ENCODE measurements around the gene GALNS. TPM values are rescaled to one million over a fixed set of nuclear protein-coding genes. Genes with fewer than 3 reads are reported as not detected.
A peak's percentile ranks its signal among the peaks of the same experiment; 100 is the strongest.

Gene GALNS
- total RNA-seq, 2 donors from 2014 or later, result 17.1 to 19.0 TPM

DNA sequence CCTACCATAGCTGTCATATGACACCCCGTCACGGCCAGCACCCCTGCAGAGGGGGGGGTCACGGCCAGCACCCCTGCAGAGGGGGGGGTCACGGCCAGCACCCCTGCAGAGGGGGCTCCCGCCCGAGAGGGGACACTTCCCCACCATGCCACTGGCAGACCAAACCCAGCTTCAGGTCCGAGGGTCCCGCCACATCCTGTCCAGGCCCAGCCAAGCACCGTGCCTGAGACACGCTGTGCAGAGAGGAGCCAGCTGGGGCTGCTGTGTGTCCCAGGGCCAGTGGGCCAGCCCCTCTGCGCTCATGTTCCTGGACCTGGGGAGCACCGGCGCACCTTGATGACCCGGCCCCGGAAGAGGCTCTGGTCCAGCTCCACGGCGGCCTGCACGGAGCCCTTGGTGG lies 7.8 kb upstream of the GALNS start:
- ATAC-seq (no peak), DNase-seq (no peak)
- intact Hi-C loops (cut with DNase I), result no loop called here

DNA sequence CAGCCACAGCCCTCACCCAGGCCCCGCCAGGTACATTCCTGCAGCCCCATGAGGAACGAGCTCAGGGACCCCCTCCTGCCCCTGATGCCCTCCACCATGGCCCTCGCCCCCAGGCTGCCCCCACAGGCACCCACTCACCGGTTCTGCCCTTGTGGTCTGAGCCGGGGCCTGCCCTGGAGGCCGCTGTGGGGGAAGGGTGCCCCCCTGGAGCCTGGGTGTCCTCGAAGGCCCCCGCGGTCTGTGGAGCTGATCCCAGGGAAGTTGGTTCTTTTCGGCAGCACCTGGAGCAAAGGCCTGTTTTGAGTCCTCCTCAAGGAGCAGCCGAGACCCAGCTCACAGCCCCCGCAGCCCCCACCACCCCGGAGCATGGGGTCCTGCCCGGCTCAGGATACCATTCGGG lies 7.4 kb upstream of the GALNS start:
- DNase-seq (no peak), ATAC-seq (no peak)
- intact Hi-C loops (cut with DNase I), result no loop called here

DNA sequence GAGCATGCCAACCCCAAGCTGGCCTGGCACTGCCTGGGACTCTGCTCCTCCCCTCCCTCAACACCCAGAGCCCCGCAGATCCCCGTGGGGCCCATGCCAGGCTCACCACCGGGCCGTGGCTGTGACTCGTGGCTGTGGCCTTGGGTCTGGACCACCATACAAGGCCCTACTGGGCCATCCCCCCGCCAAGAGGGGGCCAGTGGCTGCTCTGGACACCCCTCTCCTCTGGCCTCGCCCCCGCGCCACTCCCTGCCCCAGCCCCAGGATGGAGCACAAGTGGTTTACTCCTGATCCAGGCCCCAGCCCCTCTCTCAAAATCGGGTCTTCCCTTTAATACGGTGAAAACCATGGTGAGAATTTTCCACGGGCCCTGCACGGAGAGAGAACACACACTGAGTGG lies 6.7 kb upstream of the GALNS start:
- intact Hi-C loops (cut with DNase I), result no loop called here

DNA sequence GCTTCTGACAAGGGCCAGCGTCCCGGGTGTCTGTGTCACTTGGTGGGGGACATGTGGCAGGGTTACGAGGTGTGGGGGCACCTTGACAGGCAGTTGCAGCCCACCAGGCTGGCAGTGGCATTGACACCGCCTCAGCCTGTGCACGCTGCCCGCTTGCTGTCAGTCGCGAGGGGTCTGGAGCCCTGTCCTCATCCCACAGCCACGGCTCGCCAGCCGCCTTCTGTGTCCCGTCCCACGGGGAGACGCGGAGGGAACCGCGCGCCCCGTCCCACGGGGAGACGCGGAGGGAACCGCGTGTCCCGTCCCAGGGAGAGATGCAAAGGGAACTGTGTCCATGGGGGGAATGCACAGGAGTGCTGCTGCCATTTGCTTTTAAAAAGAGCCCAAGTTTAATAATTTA lies 6.2 kb upstream of the GALNS start:
- intact Hi-C loops (cut with DNase I), result no loop called here
- no peak for ATAC-seq
- no peak for DNase-seq

More for the DNA sequence above, 6.7 kb upstream of the GALNS start:
- DNase-seq (no peak), ATAC-seq (no peak)

DNA sequence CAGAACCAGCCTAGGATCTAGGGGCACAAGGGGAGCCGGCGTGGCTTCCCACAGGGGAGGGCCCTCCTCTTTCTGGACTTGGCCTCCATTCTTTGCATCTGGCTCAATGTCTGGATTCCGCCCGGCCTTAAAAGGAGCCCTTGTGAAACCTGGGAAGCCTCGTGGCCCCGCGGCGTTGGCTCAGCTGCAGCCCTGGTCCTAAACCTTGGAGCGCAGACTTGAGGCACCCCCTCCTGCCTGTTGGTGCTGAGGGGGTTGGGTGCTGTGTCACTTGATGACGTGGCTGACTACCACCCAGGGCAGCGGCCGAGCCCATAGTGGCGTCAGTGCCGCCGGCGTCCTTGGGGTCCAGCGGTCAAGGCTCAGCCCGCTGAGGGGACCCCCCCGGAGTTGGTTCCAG lies 4.6 kb upstream of the GALNS start:
- DNase-seq, result no peak
- ATAC-seq, result no peak
- intact Hi-C loops (cut with DNase I), result no loop called here

DNA sequence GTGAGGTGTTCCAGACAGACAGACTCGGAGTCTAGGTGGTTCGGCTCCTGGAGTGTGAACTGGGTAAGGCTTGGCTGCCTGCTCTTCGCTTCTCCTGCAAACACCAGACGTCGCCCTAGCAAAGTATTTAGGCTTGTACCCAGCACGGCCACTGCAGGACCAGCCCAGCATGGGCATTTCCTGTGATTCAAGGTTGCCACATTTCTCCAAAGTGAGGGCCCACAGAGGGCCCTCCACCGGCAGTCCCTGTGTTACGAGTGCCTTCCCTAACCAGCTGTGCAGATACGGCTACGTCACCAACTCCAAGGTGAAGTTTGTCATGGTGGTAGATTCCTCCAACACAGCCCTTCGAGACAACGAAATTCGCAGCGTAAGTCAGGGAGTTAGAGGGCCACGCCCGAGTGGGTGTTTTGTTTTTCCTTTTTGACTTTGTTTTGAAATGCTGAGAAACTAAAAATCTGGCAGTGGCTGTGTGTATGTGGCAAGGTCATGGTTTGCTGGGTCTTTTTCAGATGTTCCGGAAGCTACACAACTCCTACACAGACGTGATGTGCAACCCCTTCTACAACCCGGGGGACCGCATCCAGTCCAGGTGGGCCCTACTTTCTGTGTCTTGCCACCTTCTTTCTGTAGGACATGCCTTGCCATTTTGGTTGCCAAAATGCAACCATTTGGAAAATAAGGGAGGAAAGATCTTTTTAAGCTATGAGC lies 2.8 kb upstream of the GALNS start:
- intact Hi-C loops (cut with DNase I), result no loop called here
- DNase-seq (no peak), ATAC-seq (no peak)

DNA sequence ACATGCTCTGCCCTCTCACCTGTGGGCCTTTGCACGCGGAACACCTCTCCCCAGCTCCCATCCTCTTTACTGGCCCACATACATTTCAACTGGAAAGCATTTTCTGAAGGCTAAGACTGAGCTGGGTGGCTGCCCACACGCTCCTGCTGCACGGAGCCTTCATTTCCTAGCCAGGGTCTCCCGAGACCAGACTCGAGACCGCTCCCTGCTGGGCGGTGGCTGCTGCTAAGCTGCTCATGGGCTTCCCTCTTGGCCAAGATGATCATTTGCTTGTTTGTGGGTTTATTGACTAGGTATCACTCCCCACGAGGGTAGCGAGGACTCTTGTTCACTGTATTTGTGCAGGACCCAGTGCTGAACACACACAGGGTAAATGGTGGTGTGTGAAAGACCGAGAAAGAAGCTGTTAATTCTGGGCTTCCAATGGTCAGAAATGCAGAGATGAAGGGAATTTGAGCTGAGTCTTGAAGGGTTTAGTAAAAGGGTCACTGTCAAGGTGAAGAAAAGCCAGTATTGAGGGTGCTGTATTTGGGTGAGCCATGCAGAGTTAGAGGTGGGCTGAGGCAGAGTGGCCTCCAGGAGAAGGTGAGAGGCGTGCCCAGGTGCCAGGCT lies 1.1 kb upstream of the GALNS start:
- DNase-seq, result peak; percentile 79
- peak; percentile 69 to 79 for ATAC-seq
- intact Hi-C loops (cut with DNase I), result no loop called here

DNA sequence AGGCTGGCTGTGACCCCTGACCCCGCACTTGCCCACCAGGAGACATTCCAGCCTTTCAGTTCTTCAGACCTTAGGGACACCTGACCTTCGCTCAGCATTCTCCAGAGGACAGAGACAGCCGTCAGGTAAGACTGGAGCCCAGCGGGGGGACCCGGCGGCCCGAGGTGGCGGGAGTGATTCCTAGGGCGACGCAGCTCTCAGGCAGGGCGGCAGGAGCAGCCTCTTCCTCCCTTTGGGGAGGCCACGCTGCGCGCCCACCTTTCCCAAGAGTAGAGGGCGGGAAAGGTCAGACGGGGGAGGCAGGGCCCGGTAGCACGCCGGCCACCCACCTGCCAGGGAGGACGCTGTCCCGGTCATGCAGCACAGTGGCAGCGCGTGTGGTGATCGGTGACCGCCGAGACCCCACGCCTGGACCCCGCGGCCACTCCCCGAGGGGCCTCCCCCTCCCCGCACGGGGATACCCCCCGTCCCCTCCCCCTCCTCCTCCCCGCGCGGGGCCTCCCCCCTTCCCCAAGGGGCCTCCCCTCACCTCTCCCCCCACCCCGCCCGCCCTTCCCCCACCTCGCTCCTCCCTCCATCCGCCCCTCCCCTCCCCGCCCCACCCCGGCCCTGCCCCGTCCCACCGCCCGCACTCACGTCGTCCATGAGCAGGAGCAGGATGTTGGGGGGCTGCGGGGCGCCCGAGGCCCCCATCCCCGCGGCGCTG lies 472 bp downstream of the GALNS start:
- peak; percentile 44 to 60 for ATAC-seq
- DNase-seq, result no peak
- intact Hi-C loops (cut with DNase I), result no loop called here

DNA sequence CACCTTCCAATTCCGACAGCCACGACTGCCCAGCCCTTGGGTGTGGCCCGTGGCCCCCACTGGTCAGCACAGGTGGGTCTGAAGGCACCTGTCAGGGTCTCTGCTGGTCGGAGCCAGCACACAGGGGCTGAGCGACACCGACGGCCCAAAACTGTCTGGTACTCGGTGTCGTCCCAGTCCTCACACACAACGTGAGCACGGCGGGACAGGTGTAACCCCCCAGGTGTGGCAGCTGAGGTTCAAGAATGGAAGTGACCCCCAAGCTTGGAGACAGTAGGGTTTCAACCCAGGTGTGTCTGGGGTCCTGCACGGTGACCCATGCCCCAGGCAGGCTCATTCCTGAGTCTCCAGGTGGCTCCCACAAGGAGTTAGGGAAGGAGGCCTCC lies 1.0 kb downstream of the GALNS start:
- ATAC-seq (no peak), DNase-seq (no peak)
- intact Hi-C loops (cut with DNase I), result no loop called here

DNA sequence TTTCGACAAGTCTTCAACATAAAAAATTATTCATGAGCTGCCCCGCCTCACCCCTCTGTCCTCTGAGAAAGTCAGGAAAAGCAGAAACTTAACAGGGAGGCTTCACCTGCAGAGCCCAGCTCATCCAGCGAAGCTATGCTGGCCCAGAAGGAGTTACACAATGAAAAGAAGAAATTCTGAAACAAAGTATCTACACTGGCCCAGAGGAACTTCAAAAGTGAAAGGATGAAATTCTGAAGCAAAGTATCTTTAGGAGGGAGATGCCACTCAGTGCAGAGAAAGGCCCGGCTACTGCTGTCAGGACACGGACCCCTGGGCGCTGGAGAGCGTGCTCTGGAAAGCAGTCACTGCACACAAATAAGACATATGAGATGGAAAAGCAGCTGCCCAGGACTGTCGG lies 1.6 kb downstream of the GALNS start:
- DNase-seq, result no peak
- ATAC-seq, result no peak
- intact Hi-C loops (cut with DNase I), result no loop called here

DNA sequence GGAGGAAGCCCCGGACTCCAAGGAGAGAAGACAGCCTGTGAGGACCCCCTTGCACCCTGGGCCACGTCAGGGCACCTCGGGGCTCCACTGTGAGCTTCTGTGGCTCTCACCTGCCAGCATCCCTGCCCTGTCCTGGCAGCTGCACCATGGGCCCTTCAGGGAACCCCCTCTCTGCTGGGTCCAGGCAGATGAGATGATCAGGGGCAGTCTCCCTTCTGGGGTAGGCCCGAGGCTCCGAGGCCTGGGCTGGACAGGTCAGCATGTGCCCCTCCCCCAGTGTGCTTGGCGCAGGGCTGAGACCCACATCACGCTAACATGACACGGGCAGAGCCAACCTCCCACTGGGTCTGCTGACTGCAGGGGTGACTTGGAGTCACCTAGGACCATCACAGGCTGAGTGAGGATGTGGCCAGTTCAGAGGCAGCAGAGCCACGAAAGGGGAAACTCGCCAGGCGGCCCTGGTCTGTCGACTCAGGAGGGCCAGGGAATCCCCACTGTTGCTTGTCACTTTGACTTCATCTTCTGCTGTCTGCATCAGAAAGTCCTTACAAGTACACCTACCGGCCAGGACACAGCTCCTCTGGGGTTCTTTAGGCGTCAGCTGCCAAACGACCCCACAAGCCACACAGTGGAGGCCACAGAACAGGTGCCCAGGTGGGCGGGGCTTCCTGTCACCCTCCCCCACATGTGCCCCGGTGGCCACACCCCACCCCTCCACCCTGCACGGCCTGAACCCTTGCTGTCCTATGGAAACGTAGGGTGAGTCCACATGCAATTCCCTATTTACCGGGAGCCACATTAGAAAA lies 2.2 kb downstream of the GALNS start:
- intact Hi-C loops (cut with DNase I), result no loop called here
- ATAC-seq (no peak), DNase-seq (no peak)

DNA sequence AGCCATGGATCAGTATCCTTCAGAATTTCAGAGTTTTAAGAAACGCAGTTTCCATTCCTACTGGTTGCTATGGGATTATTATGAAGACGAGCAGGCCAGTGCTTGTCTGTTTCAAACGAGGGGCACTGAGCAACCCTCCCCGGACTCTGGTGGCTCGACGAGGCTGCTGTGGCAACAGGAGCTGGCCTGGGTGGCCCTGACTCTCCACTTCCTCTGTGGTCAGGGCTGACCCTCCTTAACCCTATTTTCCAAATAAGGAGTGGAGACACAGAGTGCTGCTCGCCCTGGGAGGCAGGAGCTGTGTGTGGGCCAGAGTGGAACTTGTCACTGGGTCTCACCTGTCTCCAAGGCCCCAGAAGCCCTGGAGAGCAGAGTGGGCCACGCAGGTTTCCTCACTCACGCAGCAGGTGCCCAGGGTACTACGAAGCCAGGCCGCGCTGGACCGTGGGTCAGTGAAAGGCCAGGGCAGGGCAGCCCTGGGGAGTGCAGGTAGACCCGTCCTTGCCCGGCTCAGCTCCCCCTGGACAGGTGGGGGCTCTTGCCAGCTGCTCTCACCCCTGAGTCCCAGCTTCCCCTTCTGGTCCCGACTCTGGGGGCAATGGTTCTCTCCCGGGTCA lies 3.3 kb downstream of the GALNS start:
- ATAC-seq (no peak), DNase-seq (no peak)
- intact Hi-C loops (cut with DNase I), result no loop called here

DNA sequence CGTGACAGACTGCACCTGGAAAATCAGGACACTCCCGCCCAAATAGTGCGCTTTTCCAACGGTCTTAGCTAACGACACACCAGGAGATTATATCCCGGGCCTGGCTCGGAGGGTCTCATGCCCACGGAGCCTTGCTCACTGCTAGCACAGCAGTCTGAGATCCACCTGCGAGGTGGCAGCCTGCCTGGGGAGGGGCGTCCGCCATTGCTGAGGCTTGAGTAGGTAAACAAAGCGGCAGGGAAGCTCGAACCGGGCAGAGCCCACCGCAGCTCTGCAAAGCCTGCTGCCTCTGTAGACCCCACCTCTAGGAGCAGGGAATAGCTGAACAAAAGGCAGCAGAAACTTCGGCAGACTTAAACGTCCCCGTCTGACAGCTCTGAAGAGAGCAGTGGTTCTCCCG lies 5.1 kb downstream of the GALNS start:
- intact Hi-C loops (cut with DNase I), result no loop called here

DNA sequence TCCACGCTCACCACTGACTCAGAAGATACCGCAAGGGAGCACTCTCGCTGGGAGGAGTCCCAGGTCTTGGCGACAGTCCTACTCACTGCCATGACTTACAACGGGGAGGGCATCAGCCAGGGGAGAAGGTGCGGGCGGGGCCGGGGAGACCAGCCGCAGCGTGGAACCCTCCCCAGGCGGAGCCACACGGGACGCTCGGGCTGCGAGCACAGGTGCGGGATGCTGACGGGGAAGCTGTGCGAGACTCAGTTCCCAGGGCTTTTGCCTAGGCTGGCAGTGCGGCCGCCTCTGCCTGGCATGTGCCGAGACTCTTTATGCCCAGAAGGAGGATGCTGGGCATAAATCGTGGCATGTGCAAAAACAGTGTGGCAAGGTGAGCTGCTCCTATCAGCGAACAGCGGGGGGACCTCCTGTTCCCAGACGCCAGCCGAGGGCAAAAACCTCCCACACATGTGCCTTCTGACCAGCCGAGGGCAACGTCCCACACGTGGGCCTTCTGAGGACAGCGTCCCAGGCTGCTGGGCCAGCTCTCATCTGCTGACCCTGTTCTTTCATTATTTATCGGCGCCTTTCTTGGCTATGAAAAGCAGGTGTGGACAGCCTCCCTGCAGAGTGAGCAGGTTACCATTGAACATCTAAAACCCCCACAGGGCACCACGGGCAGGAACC lies 6.1 kb downstream of the GALNS start:
- DNase-seq (no peak), ATAC-seq (no peak)
- intact Hi-C loops (cut with DNase I), result no loop called here

More for the DNA sequence above, 5.1 kb downstream of the GALNS start:
- ATAC-seq, result no peak
- DNase-seq, result no peak

DNA sequence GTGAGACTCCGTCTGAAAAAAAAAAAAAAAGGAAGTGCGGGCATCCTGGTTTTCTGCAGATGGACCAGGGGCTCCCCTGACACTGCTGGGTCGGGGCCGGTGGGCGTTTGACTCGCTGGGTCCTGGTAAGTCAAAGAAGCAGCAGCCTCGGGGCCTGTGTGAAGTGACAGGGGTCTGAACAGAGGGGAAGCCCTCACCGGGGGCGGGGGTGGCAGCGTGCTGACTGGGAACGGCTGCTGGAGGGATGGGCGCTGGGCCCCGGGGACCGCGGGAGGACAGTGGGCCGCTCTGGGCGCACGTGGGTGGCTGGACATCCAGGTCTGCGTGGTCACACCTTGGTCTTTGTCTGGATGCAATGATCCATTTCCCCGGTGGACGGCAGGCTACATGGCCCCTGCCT lies 8.2 kb downstream of the GALNS start:
- ATAC-seq (no peak), DNase-seq (no peak)
- intact Hi-C loops (cut with DNase I), result no loop called here

DNA sequence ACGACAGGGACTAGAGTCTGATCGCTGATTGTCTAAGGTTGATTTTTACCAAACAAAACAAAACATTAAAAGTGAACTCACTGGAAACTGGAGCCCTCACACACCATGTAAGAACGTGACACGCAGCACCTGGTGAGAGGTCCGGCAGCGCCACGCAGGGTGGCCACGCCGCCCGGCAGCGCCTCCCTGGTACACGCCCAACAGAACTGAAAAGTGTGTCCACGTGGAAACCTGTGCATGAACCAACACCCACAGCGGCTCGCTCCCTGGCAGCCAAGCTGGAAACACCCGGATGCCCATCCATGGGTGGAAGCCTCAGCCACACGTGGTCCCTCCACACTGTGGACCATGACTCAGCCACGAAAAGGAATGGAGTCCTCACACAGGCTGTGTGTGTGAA lies 9.1 kb downstream of the GALNS start:
- ATAC-seq (no peak), DNase-seq (no peak)
- intact Hi-C loops (cut with DNase I), result no loop called here

DNA sequence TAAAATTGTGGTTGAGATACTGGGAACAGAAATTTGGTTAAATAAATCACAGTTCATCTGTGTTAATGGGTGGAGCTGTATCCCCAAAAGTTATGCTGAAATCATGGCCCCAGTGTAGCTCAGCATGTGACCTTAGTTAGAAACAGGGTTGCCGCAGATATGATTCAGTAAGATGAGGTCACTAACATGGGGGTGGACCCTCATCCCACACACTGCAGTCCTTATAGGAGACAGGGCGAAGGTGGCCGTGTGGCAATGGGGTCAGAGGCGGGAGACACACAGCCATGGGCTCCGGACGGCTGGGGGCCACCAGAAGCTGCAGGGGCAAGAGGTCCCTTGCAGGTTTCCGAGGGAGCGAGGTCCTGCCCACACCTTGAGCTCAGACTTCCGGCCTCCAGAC lies 10.7 kb downstream of the GALNS start:
- intact Hi-C loops (cut with DNase I), result no loop called here
- DNase-seq (no peak), ATAC-seq (no peak)

DNA sequence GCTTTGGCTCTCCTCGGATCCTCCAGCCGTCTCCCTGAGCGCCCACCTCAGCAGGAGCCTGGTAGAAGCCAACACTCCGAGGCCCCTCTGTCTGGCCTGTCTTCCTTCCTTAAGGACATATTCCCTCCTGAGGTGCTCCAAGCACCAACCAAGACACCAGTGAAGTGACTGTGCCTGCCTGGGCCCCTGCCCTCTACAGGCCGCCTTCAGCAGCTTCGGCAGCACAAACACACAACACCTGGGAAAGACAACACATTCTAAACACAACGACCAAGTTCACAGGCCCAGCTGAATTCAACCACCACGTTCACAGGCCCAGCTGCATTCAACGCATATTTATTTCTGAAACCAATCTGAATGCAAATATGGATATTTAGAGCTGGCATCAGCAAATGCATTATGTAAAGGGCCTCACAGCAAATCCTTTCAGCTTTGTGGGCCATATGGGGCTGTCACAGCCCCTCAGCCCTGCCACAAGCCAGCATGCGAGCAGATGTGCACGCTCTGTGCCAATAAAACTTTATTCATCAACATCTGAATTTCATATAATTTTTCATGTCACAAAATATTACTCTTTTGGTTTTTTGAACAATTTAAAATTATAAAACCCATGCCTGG lies 12.2 kb downstream of the GALNS start:
- ATAC-seq, result no peak
- DNase-seq, result no peak
- intact Hi-C loops (cut with DNase I), result no loop called here

DNA sequence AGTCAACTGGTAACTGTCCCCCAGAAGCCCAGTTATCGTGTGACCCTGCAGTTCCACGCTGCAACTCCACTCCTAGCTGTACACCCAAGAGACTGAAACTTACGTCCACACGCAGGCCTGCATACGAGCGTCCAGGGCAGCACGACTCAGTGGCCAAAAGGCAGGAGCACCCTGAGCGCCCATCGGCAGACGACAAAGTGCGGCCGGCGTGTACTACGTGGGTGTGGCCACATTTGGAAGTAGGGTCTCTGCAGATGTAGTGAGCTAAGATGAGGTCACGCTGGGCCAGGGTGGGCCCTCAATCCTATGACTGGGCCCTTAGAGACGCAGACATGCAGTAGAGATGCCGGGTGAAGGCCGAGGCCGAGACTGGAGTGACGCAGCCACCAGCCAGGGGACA lies 13.5 kb downstream of the GALNS start:
- ATAC-seq (no peak), DNase-seq (no peak)
- intact Hi-C loops (cut with DNase I), result no loop called here

All from left cardiac atrium (tissue), 4 donors.